ENCODE results near the gene JDP2.

DNA sequence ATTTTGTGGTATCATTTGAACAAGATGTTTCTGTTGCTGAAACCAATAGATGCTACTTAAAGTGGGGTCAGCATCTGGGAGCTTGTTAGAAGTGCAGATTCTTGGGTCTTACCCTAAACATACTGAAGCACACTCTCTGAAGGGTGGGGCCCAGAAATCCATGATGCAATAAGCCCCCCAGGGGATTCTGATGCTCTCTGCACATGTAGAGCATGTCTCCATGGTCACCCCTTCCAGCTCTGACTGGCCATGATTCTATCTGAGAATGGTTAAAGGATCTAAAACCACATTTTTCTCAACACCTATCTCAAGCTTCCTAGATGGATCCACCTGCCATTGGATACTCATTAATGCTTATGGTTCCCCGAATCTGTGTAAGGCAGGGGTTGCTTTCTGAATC, 20.4 kb downstream of the JDP2 start:
- TF ChIP-seq, protein P1, sequence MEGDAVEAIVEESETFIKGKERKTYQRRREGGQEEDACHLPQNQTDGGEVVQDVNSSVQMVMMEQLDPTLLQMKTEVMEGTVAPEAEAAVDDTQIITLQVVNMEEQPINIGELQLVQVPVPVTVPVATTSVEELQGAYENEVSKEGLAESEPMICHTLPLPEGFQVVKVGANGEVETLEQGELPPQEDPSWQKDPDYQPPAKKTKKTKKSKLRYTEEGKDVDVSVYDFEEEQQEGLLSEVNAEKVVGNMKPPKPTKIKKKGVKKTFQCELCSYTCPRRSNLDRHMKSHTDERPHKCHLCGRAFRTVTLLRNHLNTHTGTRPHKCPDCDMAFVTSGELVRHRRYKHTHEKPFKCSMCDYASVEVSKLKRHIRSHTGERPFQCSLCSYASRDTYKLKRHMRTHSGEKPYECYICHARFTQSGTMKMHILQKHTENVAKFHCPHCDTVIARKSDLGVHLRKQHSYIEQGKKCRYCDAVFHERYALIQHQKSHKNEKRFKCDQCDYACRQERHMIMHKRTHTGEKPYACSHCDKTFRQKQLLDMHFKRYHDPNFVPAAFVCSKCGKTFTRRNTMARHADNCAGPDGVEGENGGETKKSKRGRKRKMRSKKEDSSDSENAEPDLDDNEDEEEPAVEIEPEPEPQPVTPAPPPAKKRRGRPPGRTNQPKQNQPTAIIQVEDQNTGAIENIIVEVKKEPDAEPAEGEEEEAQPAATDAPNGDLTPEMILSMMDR (conservative IDR thresholded peaks at IDR 0.05; ENCODE audit: low read depth, low read length): no peak
- TF ChIP-seq POLR2A (IDR thresholded peaks at IDR 0.05; ENCODE audit: low read depth, low read length) (no peak), CEBPB (IDR thresholded peaks at IDR 0.05; ENCODE audit: low read depth, low read length) (no peak), RAD21 (IDR thresholded peaks at IDR 0.05; ENCODE audit: low read length) (no peak), MAFK (IDR thresholded peaks at IDR 0.05; ENCODE audit: low read depth, low read length) (no peak), MXI1 (IDR thresholded peaks at IDR 0.05; ENCODE audit: borderline replicate concordance, low read depth, low read length) (no peak), RFX5 (IDR thresholded peaks at IDR 0.05; ENCODE audit: low read depth, low read length) (no peak), SMC3 (IDR thresholded peaks at IDR 0.05; ENCODE audit: low read depth, low read length) (no peak), CHD1 (IDR thresholded peaks at IDR 0.05; ENCODE audit: low read depth, low read length) (no peak), BHLHE40 (IDR thresholded peaks at IDR 0.05; ENCODE audit: low read depth, low read length) (no peak), MAZ (IDR thresholded peaks at IDR 0.05; ENCODE audit: borderline replicate concordance, low read depth, low read length) (no peak)
- TF ChIP-seq, protein P2, sequence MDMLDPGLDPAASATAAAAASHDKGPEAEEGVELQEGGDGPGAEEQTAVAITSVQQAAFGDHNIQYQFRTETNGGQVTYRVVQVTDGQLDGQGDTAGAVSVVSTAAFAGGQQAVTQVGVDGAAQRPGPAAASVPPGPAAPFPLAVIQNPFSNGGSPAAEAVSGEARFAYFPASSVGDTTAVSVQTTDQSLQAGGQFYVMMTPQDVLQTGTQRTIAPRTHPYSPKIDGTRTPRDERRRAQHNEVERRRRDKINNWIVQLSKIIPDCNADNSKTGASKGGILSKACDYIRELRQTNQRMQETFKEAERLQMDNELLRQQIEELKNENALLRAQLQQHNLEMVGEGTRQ (IDR thresholded peaks at IDR 0.05; ENCODE audit: low read depth, low read length): no peak
- TF ChIP-seq, protein P3, sequence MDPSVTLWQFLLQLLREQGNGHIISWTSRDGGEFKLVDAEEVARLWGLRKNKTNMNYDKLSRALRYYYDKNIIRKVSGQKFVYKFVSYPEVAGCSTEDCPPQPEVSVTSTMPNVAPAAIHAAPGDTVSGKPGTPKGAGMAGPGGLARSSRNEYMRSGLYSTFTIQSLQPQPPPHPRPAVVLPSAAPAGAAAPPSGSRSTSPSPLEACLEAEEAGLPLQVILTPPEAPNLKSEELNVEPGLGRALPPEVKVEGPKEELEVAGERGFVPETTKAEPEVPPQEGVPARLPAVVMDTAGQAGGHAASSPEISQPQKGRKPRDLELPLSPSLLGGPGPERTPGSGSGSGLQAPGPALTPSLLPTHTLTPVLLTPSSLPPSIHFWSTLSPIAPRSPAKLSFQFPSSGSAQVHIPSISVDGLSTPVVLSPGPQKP (IDR thresholded peaks at IDR 0.05; ENCODE audit: borderline replicate concordance, low read depth, low read length): no peak
